ENCODE measurements around the gene MYL6.

MYL6 gene

GRCh38 chr12:56208006-56208405 is 49.8 kb downstream of the MYL6 start:
- in situ Hi-C loops (cut with HindIII; ENCODE audit: low pct_unique_long_range_greater_than_20kb, low sequenced_read_pairs) = no loop called here
- no peak for DNase-seq (ENCODE audit: low read depth in 1 of 2, low spot score in 1 of 2)
- no peak for TF ChIP-seq JUND (IDR thresholded peaks at IDR 0.05; ENCODE audit: low read depth)
